Measurements from ENCODE around the gene EPHA8. TPM values are rescaled to one million over a fixed set of nuclear protein-coding genes. Genes with fewer than 3 reads are reported as not detected.

EPHA8 gene
- total RNA-seq, 1 experiment from 2014 or later, result 3.8 TPM

DNA sequence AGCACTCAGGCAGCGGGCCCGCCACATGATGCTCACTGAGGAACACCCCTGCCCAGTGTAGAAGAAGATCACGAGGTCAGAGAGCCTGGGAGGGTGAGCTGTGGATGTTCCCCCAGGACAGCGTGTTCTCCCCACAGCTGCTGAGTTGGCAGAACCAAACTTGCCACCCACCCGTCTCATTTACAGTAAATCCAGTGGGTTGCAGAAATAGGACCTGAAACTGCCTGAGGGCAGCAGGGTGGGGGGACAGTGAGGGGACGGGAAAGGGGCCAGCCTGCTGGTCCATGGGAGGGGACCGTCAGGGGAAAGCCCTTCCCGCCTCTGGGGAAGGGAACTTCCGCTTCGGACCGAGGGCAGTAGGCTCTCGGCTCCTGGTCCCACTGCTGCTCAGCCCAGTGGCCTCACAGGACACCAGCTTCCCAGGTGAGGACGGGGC lies 89.6 kb downstream of the EPHA8 start, which contains the start of gene C1QB:
Gene C1QB (plus strand): TSS at position 356 of the 436 bp plus-strand sequence. CDS start 6,227 bp downstream, outside the sequence.
- no peaks in the 10 kb centered on the region for H3K27me3 Mint-ChIP-seq (ENCODE audit: low read depth)

More for the DNA sequence above, 89.6 kb downstream of the EPHA8 start, which contains the start of gene C1QB:
- DNase-seq (ENCODE audit: low spot score) (no peak), ATAC-seq (no peak)
- H3K9me3 Mint-ChIP-seq, result no peaks in the 10 kb centered on the region
- H3K36me3 Mint-ChIP-seq, result no peaks in the 10 kb centered on the region
- POLR2A ChIA-PET, result no interaction called here
- no peaks in the 10 kb centered on the region for H3K4me1 Mint-ChIP-seq
- H3K27ac Mint-ChIP-seq, result no peak within 1 kb of the TSS
- no peak for TF ChIP-seq FOXP4 (CRISPR knock-in tag; IDR thresholded peaks at IDR 0.05)
- no peak for TF ChIP-seq ZNF219 (CRISPR knock-in tag; IDR thresholded peaks at IDR 0.05; ENCODE audit: borderline replicate concordance)
- no peak for TF ChIP-seq SMAD4 (CRISPR knock-in tag; IDR thresholded peaks at IDR 0.05)
- no peak for TF ChIP-seq MXD4 (CRISPR knock-in tag; IDR thresholded peaks at IDR 0.05; ENCODE audit: borderline replicate concordance)
- no peak for TF ChIP-seq ZNF532 (CRISPR knock-in tag; IDR thresholded peaks at IDR 0.05; ENCODE audit: borderline replicate concordance)
- CTCF ChIA-PET, result interaction anchor here (1.1 to 1.7 kb wide), 4 partner anchors 11 to 312 kb away, joined by 3 to 6 read pairs (median 3); no protein-coding TSS in a partner anchor
- no peak within 1 kb of the TSS for H3K4me3 Mint-ChIP-seq

Small RNA genes within 50 kb of the gene (microRNA-seq; reads per million reads assigned to microRNA genes)
- not detected for gene MIR6127 (ENCODE audit: borderline number of aligned reads)

Other genes with a start within 250 kb of the EPHA8 start
- 11.5 to 12.0 TPM (median 11.5 TPM) in 3 replicates for gene ZBTB40, start 111.6 kb upstream of the EPHA8 start, total RNA-seq (2021)
- 0.50 to 0.92 TPM (median 0.76 TPM) in 3 replicates for gene C1QA, start 73.1 kb downstream of the EPHA8 start, total RNA-seq (2021)
- gene C1QC, start 80.1 kb downstream of the EPHA8 start, total RNA-seq (2021), result 0.21 to 0.66 TPM (median 0.28 TPM) in 3 replicates
- 0.61 to 1.1 TPM (median 0.62 TPM) in 3 replicates for gene C1QB, start 89.7 kb downstream of the EPHA8 start, total RNA-seq (2021)
- 12.0 to 18.5 TPM (median 13.1 TPM) in 3 replicates for gene EPHB2, start 147.3 kb downstream of the EPHA8 start, total RNA-seq (2021)